NCI-H146 treated with DMSO at 0.1 percent for 48 hours (cell line): ENCODE results near the gene KCTD6.
A peak's percentile ranks its signal among the peaks of the same experiment; 100 is the strongest.
"Not testable (repeated sequence)": the region's sequence is repeated elsewhere in the genome, so short reads cannot be mapped to it uniquely, and the experiment has no call there.

Experiments used
- DNase-seq: peaks from one replicate; lab custom pipeline; 2025; ENCODE audit not compliant: unreplicated experiment; lab: John Stamatoyannopoulos, UW

The KCTD6 gene

GRCh38 chr3:58522759-58523425 lies 31.0 kb downstream of the KCTD6 start:
- DNase-seq = no peak

GRCh38 chr3:58524326-58524888 lies 32.5 kb downstream of the KCTD6 start:
- no peak for DNase-seq

GRCh38 chr3:58526515-58526957 lies 34.6 kb downstream of the KCTD6 start:
- DNase-seq = no peak

- DNase-seq = not testable (repeated sequence)
These were observed 35.5 kb downstream of the KCTD6 start for GRCh38 chr3:58527440-58527839.

- DNase-seq = no peak
These were observed 36.7 kb downstream of the KCTD6 start for GRCh38 chr3:58528629-58529028.

- no peak for DNase-seq
These were observed 37.8 kb downstream of the KCTD6 start for GRCh38 chr3:58529516-58530353.

GRCh38 chr3:58530354-58530865 lies 38.5 kb downstream of the KCTD6 start:
- no peak for DNase-seq

GRCh38 chr3:58531555-58531954 lies 39.7 kb downstream of the KCTD6 start:
- no peak for DNase-seq

- no peak for DNase-seq
These were observed 40.1 kb downstream of the KCTD6 start for GRCh38 chr3:58531956-58532355.

GRCh38 chr3:58532794-58533220 lies 40.9 kb downstream of the KCTD6 start:
- peak; percentile 26 for DNase-seq

GRCh38 chr3:58534592-58535494 lies 42.9 kb downstream of the KCTD6 start:
- DNase-seq = no peak

GRCh38 chr3:58535531-58536500 lies 43.9 kb downstream of the KCTD6 start:
- DNase-seq = no peak

- no peak for DNase-seq
These were observed 44.9 kb downstream of the KCTD6 start, which contains the start of gene ACOX2 for GRCh38 chr3:58536501-58537411. ACOX2 (minus strand) TSS chr3:58537190; CDS start chr3:58535106, 2,084 bp downstream.

- DNase-seq = no peak
These were observed 45.8 kb downstream of the KCTD6 start for GRCh38 chr3:58537412-58538301.

GRCh38 chr3:58539626-58540025 lies 47.7 kb downstream of the KCTD6 start:
- no peak for DNase-seq

GRCh38 chr3:58540176-58540858 lies 48.4 kb downstream of the KCTD6 start:
- no peak for DNase-seq

- no peak for DNase-seq
These were observed 52.6 kb downstream of the KCTD6 start for GRCh38 chr3:58544541-58544940.
